IMR-90 (cell line): ENCODE measurements around the gene FAF2.
"Not testable (repeated sequence)": the region's sequence is repeated elsewhere in the genome, so short reads cannot be mapped to it uniquely, and the experiment has no call there.

ENCODE experiments used
- BHLHE40 ChIP-seq: fragments of 150-350 bp; IDR thresholded peaks from 2 replicates; pipeline ENCODE4 v1.6.1; 2016; ENCODE audit warnings: mild to moderate bottlenecking, low read depth, low read length
- FOS ChIP-seq: fragments of 150-350 bp; IDR thresholded peaks from 2 replicates; pipeline ENCODE4 v1.6.1; 2016; ENCODE audit warnings: low read depth, low read length
- POLR2A ChIP-seq: IDR thresholded peaks from 2 replicates; pipeline ENCODE4 v1.6.1; 2012; ENCODE audit warnings: mild to moderate bottlenecking, low read depth, low read length
- RAD21 ChIP-seq: IDR thresholded peaks from 2 replicates; pipeline ENCODE4 v1.6.1; 2012; ENCODE audit warnings: low read length, improper control_type of control experiment
- TF ChIP-seq, protein P1 (sequence below): conservative IDR thresholded peaks from 2 replicates; pipeline ENCODE4 v1.5.1; 2012; ENCODE audit warnings: mild to moderate bottlenecking, low read depth, low read length, improper control_type of control experiment

- TF ChIP-seq, protein P1, sequence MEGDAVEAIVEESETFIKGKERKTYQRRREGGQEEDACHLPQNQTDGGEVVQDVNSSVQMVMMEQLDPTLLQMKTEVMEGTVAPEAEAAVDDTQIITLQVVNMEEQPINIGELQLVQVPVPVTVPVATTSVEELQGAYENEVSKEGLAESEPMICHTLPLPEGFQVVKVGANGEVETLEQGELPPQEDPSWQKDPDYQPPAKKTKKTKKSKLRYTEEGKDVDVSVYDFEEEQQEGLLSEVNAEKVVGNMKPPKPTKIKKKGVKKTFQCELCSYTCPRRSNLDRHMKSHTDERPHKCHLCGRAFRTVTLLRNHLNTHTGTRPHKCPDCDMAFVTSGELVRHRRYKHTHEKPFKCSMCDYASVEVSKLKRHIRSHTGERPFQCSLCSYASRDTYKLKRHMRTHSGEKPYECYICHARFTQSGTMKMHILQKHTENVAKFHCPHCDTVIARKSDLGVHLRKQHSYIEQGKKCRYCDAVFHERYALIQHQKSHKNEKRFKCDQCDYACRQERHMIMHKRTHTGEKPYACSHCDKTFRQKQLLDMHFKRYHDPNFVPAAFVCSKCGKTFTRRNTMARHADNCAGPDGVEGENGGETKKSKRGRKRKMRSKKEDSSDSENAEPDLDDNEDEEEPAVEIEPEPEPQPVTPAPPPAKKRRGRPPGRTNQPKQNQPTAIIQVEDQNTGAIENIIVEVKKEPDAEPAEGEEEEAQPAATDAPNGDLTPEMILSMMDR = not testable (repeated sequence)
- not testable (repeated sequence) for TF ChIP-seq FOS, BHLHE40, RAD21, POLR2A
These were observed 5.3 kb upstream of the FAF2 start for GRCh38 chr5:176442911-176443310.
